ENCODE results near the gene SUN1.

The SUN1 gene

DNA sequence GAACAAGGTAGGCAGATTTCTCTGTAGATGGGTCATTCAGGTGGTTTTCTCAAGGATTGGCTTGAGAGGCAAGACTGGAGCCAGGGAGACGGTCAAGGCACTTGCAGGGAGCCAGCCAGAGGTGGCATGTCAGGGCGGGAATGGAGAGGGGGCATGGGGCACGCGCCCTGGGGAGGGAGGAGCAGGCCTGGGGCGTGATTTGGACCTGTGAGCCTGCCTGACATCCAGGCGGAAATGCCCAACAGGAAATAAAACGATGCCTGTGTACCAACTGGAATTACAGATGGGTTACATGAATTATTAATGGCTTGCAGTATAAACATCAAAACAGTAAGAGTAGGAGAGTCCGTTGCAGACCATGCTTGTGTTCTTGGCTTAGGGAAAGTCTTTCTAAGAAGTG is 8.6 kb upstream of the SUN1 start:
- TF ChIP-seq, protein P1, sequence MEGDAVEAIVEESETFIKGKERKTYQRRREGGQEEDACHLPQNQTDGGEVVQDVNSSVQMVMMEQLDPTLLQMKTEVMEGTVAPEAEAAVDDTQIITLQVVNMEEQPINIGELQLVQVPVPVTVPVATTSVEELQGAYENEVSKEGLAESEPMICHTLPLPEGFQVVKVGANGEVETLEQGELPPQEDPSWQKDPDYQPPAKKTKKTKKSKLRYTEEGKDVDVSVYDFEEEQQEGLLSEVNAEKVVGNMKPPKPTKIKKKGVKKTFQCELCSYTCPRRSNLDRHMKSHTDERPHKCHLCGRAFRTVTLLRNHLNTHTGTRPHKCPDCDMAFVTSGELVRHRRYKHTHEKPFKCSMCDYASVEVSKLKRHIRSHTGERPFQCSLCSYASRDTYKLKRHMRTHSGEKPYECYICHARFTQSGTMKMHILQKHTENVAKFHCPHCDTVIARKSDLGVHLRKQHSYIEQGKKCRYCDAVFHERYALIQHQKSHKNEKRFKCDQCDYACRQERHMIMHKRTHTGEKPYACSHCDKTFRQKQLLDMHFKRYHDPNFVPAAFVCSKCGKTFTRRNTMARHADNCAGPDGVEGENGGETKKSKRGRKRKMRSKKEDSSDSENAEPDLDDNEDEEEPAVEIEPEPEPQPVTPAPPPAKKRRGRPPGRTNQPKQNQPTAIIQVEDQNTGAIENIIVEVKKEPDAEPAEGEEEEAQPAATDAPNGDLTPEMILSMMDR (IDR thresholded peaks at IDR 0.05) = no peak
- TF ChIP-seq ZFX (IDR thresholded peaks at IDR 0.05; ENCODE audit: borderline replicate concordance) = no peak
- H3K27ac ChIP-seq = no peak overlapping the region

DNA sequence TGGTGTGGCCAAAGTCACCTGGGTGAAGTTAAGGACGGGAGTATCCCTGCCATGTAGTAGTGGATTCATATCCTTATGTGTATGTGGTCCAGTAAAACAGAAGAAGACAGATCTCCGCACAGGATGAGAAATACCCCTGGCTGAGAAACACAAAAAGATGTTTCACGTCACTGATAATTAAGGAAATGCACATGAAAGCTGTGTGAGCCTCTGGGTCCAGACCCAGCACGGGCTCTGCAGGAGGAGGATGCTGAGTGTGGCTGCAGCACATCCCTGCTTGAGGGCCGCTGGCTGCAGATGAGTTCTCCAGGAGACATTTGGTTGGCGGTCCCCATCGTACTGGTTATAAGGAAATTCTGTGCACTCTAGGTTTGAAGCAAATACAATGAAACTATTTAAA is 8.2 kb upstream of the SUN1 start:
- TF ChIP-seq ZFX (IDR thresholded peaks at IDR 0.05; ENCODE audit: borderline replicate concordance) = no peak
- TF ChIP-seq, protein P1 (IDR thresholded peaks at IDR 0.05) = no peak
- H3K27ac ChIP-seq = no peak overlapping the region

DNA sequence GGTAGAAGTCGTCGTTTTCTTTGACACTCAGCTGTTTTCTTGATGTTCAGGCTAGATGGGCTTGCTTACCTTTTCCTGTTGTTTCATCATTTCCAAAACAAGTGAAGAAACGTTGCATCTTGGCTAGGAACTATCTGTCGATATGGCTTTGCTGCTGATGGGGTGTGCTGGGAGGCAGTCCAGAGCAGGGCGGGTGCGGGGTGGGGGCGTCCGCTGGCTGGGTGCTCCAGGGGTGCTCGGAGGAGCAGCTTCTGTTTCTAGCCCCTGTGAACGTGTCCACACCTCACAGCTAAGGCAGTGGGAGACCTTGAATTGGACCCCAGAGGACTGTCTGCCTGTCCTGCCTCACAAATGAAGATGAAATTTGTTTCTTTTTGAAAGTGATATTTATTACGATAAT is 7.6 kb upstream of the SUN1 start:
- no peak overlapping the region for H3K27ac ChIP-seq
- TF ChIP-seq, protein P1 (IDR thresholded peaks at IDR 0.05) = no peak
- TF ChIP-seq ZFX (IDR thresholded peaks at IDR 0.05; ENCODE audit: borderline replicate concordance) = no peak

DNA sequence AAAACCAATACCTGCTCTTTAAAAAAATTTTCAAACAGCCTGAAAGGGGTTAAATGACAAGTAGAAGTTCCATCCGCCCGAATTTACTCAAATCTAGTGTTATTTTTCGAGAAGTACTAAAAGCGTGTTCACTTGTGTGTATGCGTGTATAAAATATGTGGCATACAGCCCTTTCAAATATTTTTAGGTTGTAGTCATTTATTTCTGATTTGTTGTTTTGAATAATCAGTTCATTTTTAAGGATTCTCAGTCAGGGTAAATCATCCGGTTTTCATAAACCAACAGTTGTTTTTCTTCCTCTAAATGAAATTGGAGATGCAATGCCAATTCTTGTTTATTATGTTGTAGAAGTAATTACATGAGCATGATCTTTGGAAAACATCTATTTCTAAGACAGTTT is 6.9 kb upstream of the SUN1 start:
- no peak for TF ChIP-seq ZFX (IDR thresholded peaks at IDR 0.05; ENCODE audit: borderline replicate concordance)
- TF ChIP-seq, protein P1 (IDR thresholded peaks at IDR 0.05) = no peak
- H3K27ac ChIP-seq = no peak overlapping the region

DNA sequence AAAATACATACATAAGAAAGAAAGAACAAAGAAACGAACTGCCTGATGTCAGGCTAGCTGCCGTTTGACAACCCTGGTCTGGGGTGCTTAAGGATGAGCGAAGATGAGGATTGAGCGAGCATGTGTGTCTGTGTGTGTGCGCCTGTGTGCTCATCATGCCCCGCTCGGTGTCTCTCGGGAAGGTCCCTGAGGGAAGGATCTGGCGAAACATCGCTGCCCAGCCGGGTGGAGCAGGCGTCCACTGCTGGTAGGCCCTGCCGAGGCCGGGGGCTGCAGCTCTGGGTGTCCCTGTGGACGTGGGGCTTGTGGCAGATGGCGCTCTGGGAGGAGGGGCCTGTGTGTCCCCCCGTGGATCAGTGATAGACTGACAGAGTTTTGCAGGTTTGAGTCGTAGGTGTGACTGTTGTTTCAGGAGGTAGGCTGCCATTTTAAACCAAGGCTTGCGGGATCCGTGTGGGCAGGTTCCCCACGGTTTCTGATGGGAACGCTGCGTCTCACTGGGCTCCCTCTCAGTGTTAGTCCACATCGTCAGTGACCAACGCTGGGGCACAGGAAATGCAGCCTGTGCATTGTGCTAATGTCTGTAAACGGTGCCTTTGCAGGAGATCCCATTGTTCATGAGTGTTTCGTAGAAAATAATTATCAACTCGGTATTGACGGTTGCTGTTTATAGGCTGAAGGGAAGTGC is 5.9 kb upstream of the SUN1 start:
- H3K27ac ChIP-seq = no peak overlapping the region
- TF ChIP-seq, protein P1 (IDR thresholded peaks at IDR 0.05) = no peak
- no peak for TF ChIP-seq ZFX (IDR thresholded peaks at IDR 0.05; ENCODE audit: borderline replicate concordance)

DNA sequence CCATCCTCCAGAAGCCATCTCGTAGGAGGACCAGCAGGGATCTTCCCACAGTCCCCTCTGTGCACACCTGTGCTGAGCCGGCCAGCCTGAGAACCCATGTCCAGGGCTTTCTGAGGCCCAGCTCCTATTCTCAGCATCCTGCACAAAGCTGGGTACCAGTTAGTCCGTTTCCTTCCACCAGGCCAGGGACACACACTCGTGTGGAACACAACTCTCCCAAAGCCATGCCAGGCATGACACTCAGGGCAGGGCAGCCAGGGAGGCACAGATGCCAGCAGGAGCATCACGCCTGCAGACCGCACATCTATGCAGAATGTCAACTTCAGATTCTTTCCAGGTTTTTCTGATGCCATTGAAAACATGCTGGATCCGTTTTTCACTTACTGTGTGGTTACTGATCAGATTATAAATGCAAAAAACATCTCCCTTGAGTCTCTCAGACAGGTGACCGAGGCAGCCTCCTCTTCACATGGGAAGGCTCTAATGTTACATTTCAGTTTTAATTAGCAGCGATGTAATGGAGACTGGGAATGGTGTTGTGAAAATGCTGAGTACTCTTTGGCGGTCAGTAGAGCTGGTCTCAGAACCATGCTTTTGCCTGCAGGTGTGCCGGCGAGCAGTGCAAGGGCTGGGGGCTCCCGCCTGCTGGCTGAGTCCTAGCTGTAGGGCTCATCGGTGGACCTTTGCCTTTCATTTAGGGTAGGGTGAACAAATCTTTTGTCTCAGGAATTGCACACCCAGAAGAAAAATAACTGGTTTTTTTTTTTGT is 3.3 kb upstream of the SUN1 start:
- TF ChIP-seq ZFX (IDR thresholded peaks at IDR 0.05; ENCODE audit: borderline replicate concordance) = no peak
- TF ChIP-seq, protein P1 (IDR thresholded peaks at IDR 0.05) = no peak
- H3K27ac ChIP-seq = no peak overlapping the region

DNA sequence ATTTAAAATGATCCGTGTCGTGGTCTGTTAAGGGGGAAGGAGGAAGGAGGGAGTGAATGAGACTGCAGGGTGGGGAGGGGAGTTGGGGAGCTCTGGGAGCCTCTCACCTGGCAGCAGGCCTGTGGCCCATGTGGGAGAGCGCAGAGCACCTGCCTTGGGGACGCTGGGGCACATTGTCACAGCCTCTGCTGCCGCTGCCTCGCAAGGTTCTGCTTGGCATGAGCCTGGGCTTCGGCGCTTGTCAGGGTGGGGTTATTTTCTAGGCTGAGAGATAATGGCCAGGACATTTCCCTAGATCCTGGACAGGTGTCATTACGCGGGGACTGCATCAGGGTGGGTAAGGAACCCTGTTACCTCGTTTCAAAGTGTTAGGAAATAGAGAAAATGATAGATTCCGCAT is 2.2 kb upstream of the SUN1 start:
- H3K27ac ChIP-seq = no peak overlapping the region
- no peak for TF ChIP-seq ZFX (IDR thresholded peaks at IDR 0.05; ENCODE audit: borderline replicate concordance)
- TF ChIP-seq, protein P1 (IDR thresholded peaks at IDR 0.05) = no peak
